Measurements from ENCODE around the gene LTBP2. TPM values are rescaled to one million over a fixed set of nuclear protein-coding genes. Genes with fewer than 3 reads are reported as not detected.

The LTBP2 gene
- total RNA-seq, 1 experiment from 2014 or later, result not detected

GRCh38 chr14:74548881-74549280 lies 63.2 kb downstream of the LTBP2 start:
- Histone ChIP-seq H3K27me3 (ENCODE audit: low read length) (no peaks in the 10 kb centered on the region), H3K9ac (ENCODE audit: low read length) (no peak overlapping the region), H3K9me2 (replicated peaks; ENCODE audit: insufficient read depth, low read length) (no peaks in the 10 kb centered on the region)

GRCh38 chr14:74547331-74547927 lies 64.6 kb downstream of the LTBP2 start:
- Histone ChIP-seq H3K9me2 (replicated peaks; ENCODE audit: insufficient read depth, low read length) (no peaks in the 10 kb centered on the region), H3K9ac (ENCODE audit: low read length) (no peak overlapping the region), H3K79me2 (ENCODE audit: low read length) (no peaks in the 10 kb centered on the region), H3K36me3 (ENCODE audit: insufficient read depth, low read length) (no peaks in the 10 kb centered on the region), H3K27me3 (ENCODE audit: low read length) (no peaks in the 10 kb centered on the region), H3K9me3 (ENCODE audit: low read length) (no peaks in the 10 kb centered on the region), H4K20me1 (ENCODE audit: insufficient read depth, low read depth, low read length) (no peaks in the 10 kb centered on the region), H3K4me1 (ENCODE audit: low read length) (no peaks in the 10 kb centered on the region), H3K4me3 (ENCODE audit: low read length) (no peak overlapping the region), H3K4me2 (ENCODE audit: low read depth, low read length, poor library complexity, severe bottlenecking) (no peak overlapping the region), H3K27ac (ENCODE audit: low read length) (no peak overlapping the region), H2AFZ (ENCODE audit: low read length) (no peak overlapping the region)
- DNase-seq, result no peak

More at GRCh38 chr14:74548881-74549280, 63.2 kb downstream of the LTBP2 start:
- DNase-seq, result no peak
- H3K4me2 ChIP-seq (ENCODE audit: low read depth, low read length, poor library complexity, severe bottlenecking), result no peak overlapping the region
- no peak overlapping the region for H3K4me3 ChIP-seq (ENCODE audit: low read length)
- no peaks in the 10 kb centered on the region for H3K79me2 ChIP-seq (ENCODE audit: low read length)
- H2AFZ ChIP-seq (ENCODE audit: low read length), result no peak overlapping the region
- H3K4me1 ChIP-seq (ENCODE audit: low read length), result peaks cover 4% of the 10 kb centered on the region
- no peak overlapping the region for H3K27ac ChIP-seq (ENCODE audit: low read length)
- no peaks in the 10 kb centered on the region for H4K20me1 ChIP-seq (ENCODE audit: insufficient read depth, low read depth, low read length)
- H3K9me3 ChIP-seq (ENCODE audit: low read length), result no peaks in the 10 kb centered on the region
- H3K36me3 ChIP-seq (ENCODE audit: insufficient read depth, low read length), result no peaks in the 10 kb centered on the region

GRCh38 chr14:74546416-74546815 lies 65.6 kb downstream of the LTBP2 start:
- H3K27ac ChIP-seq (ENCODE audit: low read length), result no peak overlapping the region
- no peaks in the 10 kb centered on the region for H3K36me3 ChIP-seq (ENCODE audit: insufficient read depth, low read length)
- no peaks in the 10 kb centered on the region for H3K27me3 ChIP-seq (ENCODE audit: low read length)
- no peak overlapping the region for H3K4me3 ChIP-seq (ENCODE audit: low read length)
- H3K9me3 ChIP-seq (ENCODE audit: low read length), result no peaks in the 10 kb centered on the region
- H3K9ac ChIP-seq (ENCODE audit: low read length), result no peak overlapping the region
- no peak overlapping the region for H3K4me2 ChIP-seq (ENCODE audit: low read depth, low read length, poor library complexity, severe bottlenecking)
- no peaks in the 10 kb centered on the region for H3K4me1 ChIP-seq (ENCODE audit: low read length)
- H3K79me2 ChIP-seq (ENCODE audit: low read length), result no peaks in the 10 kb centered on the region
- DNase-seq, result no peak
- no peaks in the 10 kb centered on the region for H3K9me2 ChIP-seq (replicated peaks; ENCODE audit: insufficient read depth, low read length)
- H2AFZ ChIP-seq (ENCODE audit: low read length), result no peak overlapping the region
- H4K20me1 ChIP-seq (ENCODE audit: insufficient read depth, low read depth, low read length), result no peaks in the 10 kb centered on the region

GRCh38 chr14:74545386-74545785 lies 66.7 kb downstream of the LTBP2 start:
- no peak overlapping the region for H3K4me3 ChIP-seq (ENCODE audit: low read length)
- no peak overlapping the region for H3K4me2 ChIP-seq (ENCODE audit: low read depth, low read length, poor library complexity, severe bottlenecking)
- H3K9me3 ChIP-seq (ENCODE audit: low read length), result no peaks in the 10 kb centered on the region
- H3K4me1 ChIP-seq (ENCODE audit: low read length), result no peaks in the 10 kb centered on the region
- no peaks in the 10 kb centered on the region for H3K27me3 ChIP-seq (ENCODE audit: low read length)
- H3K79me2 ChIP-seq (ENCODE audit: low read length), result no peaks in the 10 kb centered on the region
- no peaks in the 10 kb centered on the region for H4K20me1 ChIP-seq (ENCODE audit: insufficient read depth, low read depth, low read length)
- H3K27ac ChIP-seq (ENCODE audit: low read length), result no peak overlapping the region
- H2AFZ ChIP-seq (ENCODE audit: low read length), result no peak overlapping the region
- H3K36me3 ChIP-seq (ENCODE audit: insufficient read depth, low read length), result no peaks in the 10 kb centered on the region
- DNase-seq, result no peak
- no peaks in the 10 kb centered on the region for H3K9me2 ChIP-seq (replicated peaks; ENCODE audit: insufficient read depth, low read length)
- H3K9ac ChIP-seq (ENCODE audit: low read length), result no peak overlapping the region

- H3K36me3 ChIP-seq (ENCODE audit: insufficient read depth, low read length), result no peaks in the 10 kb centered on the region
- H3K27ac ChIP-seq (ENCODE audit: low read length), result no peak overlapping the region
- no peak overlapping the region for H3K4me3 ChIP-seq (ENCODE audit: low read length)
- H3K79me2 ChIP-seq (ENCODE audit: low read length), result no peaks in the 10 kb centered on the region
- no peaks in the 10 kb centered on the region for H3K9me2 ChIP-seq (replicated peaks; ENCODE audit: insufficient read depth, low read length)
- no peaks in the 10 kb centered on the region for H3K4me1 ChIP-seq (ENCODE audit: low read length)
- H3K4me2 ChIP-seq (ENCODE audit: low read depth, low read length, poor library complexity, severe bottlenecking), result no peak overlapping the region
- no peaks in the 10 kb centered on the region for H4K20me1 ChIP-seq (ENCODE audit: insufficient read depth, low read depth, low read length)
- H3K9me3 ChIP-seq (ENCODE audit: low read length), result no peaks in the 10 kb centered on the region
- DNase-seq, result no peak
- no peak overlapping the region for H3K9ac ChIP-seq (ENCODE audit: low read length)
- H3K27me3 ChIP-seq (ENCODE audit: low read length), result no peaks in the 10 kb centered on the region
- no peak overlapping the region for H2AFZ ChIP-seq (ENCODE audit: low read length)
These were observed 68.1 kb downstream of the LTBP2 start for GRCh38 chr14:74543771-74544438.

- DNase-seq, result no peak
- H3K9me2 ChIP-seq (replicated peaks; ENCODE audit: insufficient read depth, low read length), result no peaks in the 10 kb centered on the region
- H3K27me3 ChIP-seq (ENCODE audit: low read length), result no peaks in the 10 kb centered on the region
- H3K36me3 ChIP-seq (ENCODE audit: insufficient read depth, low read length), result no peaks in the 10 kb centered on the region
- no peak overlapping the region for H3K4me2 ChIP-seq (ENCODE audit: low read depth, low read length, poor library complexity, severe bottlenecking)
- no peak overlapping the region for H3K4me3 ChIP-seq (ENCODE audit: low read length)
- H4K20me1 ChIP-seq (ENCODE audit: insufficient read depth, low read depth, low read length), result no peaks in the 10 kb centered on the region
- no peaks in the 10 kb centered on the region for H3K9me3 ChIP-seq (ENCODE audit: low read length)
- no peaks in the 10 kb centered on the region for H3K4me1 ChIP-seq (ENCODE audit: low read length)
- no peaks in the 10 kb centered on the region for H3K79me2 ChIP-seq (ENCODE audit: low read length)
- H3K27ac ChIP-seq (ENCODE audit: low read length), result no peak overlapping the region
- H2AFZ ChIP-seq (ENCODE audit: low read length), result no peak overlapping the region
- no peak overlapping the region for H3K9ac ChIP-seq (ENCODE audit: low read length)
These were observed 69.9 kb downstream of the LTBP2 start for GRCh38 chr14:74542056-74542685.

- Histone ChIP-seq H3K27me3 (ENCODE audit: low read length) (no peaks in the 10 kb centered on the region), H3K27ac (ENCODE audit: low read length) (no peak overlapping the region), H3K9ac (ENCODE audit: low read length) (no peak overlapping the region), H3K9me2 (replicated peaks; ENCODE audit: insufficient read depth, low read length) (no peaks in the 10 kb centered on the region), H2AFZ (ENCODE audit: low read length) (no peak overlapping the region), H3K79me2 (ENCODE audit: low read length) (no peaks in the 10 kb centered on the region), H3K9me3 (ENCODE audit: low read length) (no peaks in the 10 kb centered on the region), H3K4me1 (ENCODE audit: low read length) (no peaks in the 10 kb centered on the region), H4K20me1 (ENCODE audit: insufficient read depth, low read depth, low read length) (no peaks in the 10 kb centered on the region), H3K36me3 (ENCODE audit: insufficient read depth, low read length) (no peaks in the 10 kb centered on the region), H3K4me3 (ENCODE audit: low read length) (no peak overlapping the region), H3K4me2 (ENCODE audit: low read depth, low read length, poor library complexity, severe bottlenecking) (no peak overlapping the region)
- no peak for DNase-seq
These were observed 70.8 kb downstream of the LTBP2 start for GRCh38 chr14:74541225-74541624.

GRCh38 chr14:74539503-74539902 lies 72.5 kb downstream of the LTBP2 start:
- Histone ChIP-seq H3K36me3 (ENCODE audit: insufficient read depth, low read length) (no peaks in the 10 kb centered on the region), H3K9me2 (replicated peaks; ENCODE audit: insufficient read depth, low read length) (no peaks in the 10 kb centered on the region), H3K4me1 (ENCODE audit: low read length) (no peaks in the 10 kb centered on the region), H3K27me3 (ENCODE audit: low read length) (no peaks in the 10 kb centered on the region), H3K4me3 (ENCODE audit: low read length) (no peak overlapping the region), H3K4me2 (ENCODE audit: low read depth, low read length, poor library complexity, severe bottlenecking) (no peak overlapping the region), H3K79me2 (ENCODE audit: low read length) (no peaks in the 10 kb centered on the region), H3K9me3 (ENCODE audit: low read length) (no peaks in the 10 kb centered on the region), H3K9ac (ENCODE audit: low read length) (no peak overlapping the region), H4K20me1 (ENCODE audit: insufficient read depth, low read depth, low read length) (no peaks in the 10 kb centered on the region), H2AFZ (ENCODE audit: low read length) (no peak overlapping the region), H3K27ac (ENCODE audit: low read length) (no peak overlapping the region)
- DNase-seq, result no peak
